T-helper 2 cell treated with Interferon-gamma antibody and Interleukin-4, amounts not matched to agents 100 ng/mL and 5 ng/mL, for 36 hours (primary cell): ENCODE data around the gene IFT80. TPM values are rescaled to one million over a fixed set of nuclear protein-coding genes. Genes with fewer than 3 reads are reported as not detected.
"Not testable (repeated sequence)": the region's sequence is repeated elsewhere in the genome, so short reads cannot be mapped to it uniquely, and the experiment has no call there.

Source experiments
- intact Hi-C: fragments of 100-400 bp; cut with micrococcal nuclease; formaldehyde crosslinking; loops from one replicate; pipeline ENCODE4 v1.15.1; 2023
- total RNA-seq: library from RNA; stranded (reverse); gene quantifications from 2 replicates; pipeline ENCODE4 v1.2.3, GENCODE V29; 2022

IFT80 gene
- total RNA-seq, 1 donor from 2014 or later, result 25.7 TPM

DNA sequence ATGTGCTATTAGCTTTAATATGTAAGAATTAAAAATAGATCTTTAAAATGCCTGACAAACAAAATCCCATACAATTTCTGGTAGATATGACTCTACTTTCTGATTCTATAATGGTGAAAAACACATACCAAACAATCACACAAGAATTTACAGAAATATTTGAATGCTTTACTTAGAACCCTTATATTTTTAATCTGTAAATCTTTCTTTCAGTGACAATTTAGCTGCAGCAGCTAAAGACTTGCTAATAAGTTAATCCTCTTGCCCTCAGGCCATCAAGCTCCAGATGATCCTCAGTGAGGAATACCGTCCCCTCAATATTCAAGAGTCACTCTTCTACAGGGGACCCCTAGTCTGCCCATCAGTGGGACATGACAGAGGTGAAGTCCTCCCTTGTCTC, 118.2 kb downstream of the IFT80 start:
- intact Hi-C loops, result no loop called here

GRCh38 chr3:160279657-160280056, 119.4 kb downstream of the IFT80 start:
- intact Hi-C loops, result no loop called here

GRCh38 chr3:160278210-160278609, 120.8 kb downstream of the IFT80 start:
- intact Hi-C loops, result no loop called here

GRCh38 chr3:160265088-160265487, 133.9 kb downstream of the IFT80 start:
- intact Hi-C loops, result no loop called here

GRCh38 chr3:160260587-160261270, 138.3 kb downstream of the IFT80 start:
- intact Hi-C loops, result no loop called here

DNA sequence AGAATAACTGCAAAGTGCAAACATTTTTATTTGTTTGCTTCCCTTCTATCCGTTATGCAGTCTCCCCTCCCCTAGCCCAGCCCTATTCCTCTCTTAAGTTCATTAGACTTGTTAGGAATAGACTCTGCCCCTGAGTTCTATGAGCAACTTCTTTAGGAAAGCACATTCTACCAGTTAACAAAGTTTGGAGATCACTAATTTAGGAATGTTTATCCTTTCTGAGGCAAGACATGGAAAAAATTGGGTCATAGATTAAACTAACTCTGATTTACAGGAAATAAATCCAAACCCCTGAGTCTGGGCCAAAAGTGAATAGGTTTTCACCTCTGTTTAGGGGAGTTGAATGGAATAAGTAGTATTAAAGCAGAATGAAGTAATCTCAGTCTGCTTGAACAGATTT, 139.4 kb downstream of the IFT80 start:
- intact Hi-C loops, result no loop called here

DNA sequence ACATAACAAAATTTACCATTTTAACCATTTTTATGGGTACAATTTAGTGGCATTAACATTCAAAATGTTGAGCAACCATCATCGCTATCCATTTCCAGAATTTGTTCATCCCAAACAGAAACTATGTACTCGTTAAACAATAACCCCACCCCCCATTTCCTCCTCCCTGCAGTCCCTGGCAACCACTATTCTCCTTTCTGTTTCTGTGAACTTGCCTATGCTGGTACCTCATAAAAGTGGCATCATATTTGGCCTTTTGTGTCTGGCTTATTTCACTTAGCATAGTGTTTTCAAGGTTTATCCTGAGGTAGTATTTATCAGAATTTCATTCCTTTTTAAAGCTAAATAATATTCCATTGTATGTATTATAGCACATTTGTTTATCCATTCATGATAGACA, 141.4 kb downstream of the IFT80 start:
- intact Hi-C loops, result no loop called here

DNA sequence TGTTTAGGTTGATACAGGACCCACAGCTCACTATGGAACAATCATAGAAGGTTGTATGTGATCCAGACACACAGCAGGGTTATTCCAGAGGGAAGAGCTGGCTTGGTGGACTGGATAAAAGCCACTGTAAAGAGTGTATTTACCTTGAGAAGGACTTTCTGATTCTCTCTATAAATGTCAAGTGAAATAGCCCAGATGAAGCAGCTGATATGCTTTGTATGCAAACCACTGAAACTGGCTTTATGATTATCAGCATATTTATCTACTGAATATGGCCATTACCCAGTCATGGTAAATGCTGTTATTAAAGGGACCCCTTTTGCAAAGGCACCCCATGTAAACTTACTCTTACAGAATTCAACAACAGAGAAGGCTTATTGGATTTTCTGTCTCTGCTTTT, 145.7 kb downstream of the IFT80 start:
- intact Hi-C loops, result no loop called here

DNA sequence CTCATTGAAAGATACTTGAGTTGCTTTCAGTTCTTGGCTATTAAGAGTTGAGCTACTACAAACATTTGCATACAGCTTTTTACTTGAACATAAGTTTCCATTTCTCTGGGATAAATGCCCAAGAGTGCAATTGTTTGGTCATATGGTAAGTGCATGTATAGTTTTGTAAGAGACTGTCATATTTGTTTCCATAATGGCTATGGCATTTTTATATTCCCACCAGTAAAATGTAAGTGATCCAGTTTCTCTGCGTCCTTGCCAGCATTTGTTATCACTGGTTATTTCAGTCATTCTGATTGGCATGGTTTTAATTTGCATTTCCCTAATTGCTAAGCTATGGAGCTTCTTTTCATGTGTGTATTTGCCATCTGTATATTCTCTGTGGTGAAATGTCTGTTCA, 151.3 kb downstream of the IFT80 start:
- intact Hi-C loops, result no loop called here

DNA sequence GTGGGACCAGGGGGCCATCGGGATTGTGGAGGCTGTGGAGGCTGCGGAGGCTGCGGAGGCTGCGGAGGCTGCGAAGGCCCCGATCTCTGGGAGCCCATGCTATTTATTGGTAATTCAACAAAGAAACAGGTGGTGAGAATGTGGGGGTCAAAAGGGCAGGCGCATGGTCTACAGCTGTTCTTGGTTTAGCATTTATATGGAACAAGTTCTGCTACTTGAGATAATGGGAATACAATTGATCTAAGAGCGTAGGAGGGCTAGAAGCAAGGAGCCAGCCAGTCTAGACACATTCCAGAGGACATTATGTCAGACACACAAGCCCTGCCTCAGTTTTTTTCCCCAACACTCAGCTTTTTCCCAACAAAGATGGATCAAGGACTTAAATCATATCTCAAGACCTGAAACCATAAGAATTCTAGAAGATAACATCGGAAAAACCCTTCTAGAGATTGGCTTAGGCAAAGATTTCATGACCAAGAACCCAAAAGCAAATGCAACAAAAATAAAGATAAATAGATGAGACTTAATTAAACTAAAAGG, 153.7 kb downstream of the IFT80 start:
- intact Hi-C loops, result no loop called here

GRCh38 chr3:160240719-160241118, 158.3 kb downstream of the IFT80 start:
- intact Hi-C loops, result not testable (repeated sequence)

- intact Hi-C loops, result no loop called here
Observed at GRCh38 chr3:160232014-160232413, 167.0 kb downstream of the IFT80 start.

- intact Hi-C loops, result loop anchor here (5.0 to 10.0 kb wide), 5 partner anchors 200 to 527 kb away; partner anchors contain the start of genes IL12A, KPNA4 and PPM1L
Observed at GRCh38 chr3:160227419-160227818, 171.6 kb downstream of the IFT80 start.

DNA sequence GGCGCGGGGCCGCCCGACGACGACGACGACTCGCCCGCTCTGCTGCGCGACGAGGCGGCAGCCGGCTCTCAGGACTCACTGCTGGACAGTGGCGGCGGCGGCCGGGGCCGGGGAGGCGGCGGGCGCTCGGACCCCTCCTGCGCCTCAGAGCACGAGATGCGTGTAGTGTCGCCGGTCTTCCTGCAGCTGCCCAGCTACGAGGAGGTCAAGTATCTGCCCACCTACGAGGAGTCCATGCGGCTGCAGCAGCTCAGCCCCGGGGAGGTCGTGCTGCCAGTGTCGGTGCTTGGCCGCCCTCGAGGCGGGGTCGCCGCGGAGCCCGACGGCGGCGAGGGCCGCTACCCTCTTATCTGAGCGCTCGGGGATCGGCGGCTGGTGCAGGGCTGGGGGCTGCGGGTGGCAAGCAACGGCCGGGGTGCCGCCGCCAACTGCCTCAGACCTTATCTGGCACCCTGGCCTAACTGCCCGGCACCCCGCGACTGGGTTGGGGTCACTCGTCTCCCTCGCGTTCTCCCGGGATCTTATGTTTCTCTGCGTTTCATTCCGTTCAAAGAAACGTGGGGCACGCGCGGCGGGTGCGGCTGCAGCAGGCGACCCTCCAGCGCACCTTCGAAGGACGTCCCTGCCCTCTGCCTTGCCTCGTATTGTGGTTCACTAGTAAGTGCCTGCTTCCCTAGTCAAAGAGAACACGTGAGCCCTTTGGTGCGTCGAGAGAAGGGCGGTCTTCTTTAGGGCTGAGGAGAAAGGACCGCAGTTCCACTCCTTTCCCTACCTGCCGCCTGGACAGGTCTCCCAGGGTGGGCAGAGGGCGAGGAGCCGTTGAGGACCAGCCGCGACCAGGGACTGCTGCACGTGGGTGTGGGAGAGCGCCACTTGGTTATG, 172.8 kb downstream of the IFT80 start:
- intact Hi-C loops, result loop anchor here (5.0 to 10.0 kb wide), 5 partner anchors 199 to 529 kb away; partner anchors contain the start of genes IL12A, KPNA4 and PPM1L

- intact Hi-C loops, result loop anchor here (2.0 to 10.0 kb wide), 6 partner anchors 173 to 529 kb away; partner anchors contain the start of genes IFT80, IL12A, KPNA4 and PPM1L
Observed at GRCh38 chr3:160225176-160226025, 173.6 kb downstream of the IFT80 start, which contains the start of gene C3orf80. Gene C3orf80 (plus strand): TSS chr3:160225422. CDS start chr3:160225636, 214 bp downstream.

GRCh38 chr3:160224811-160225175, 174.2 kb downstream of the IFT80 start:
- intact Hi-C loops, result loop anchor here (2.0 to 10.0 kb wide), 7 partner anchors 174 to 530 kb away; partner anchors contain the start of genes IFT80, IL12A, KPNA4 and PPM1L

GRCh38 chr3:160224256-160224655, 174.8 kb downstream of the IFT80 start:
- intact Hi-C loops, result loop anchor here (2.0 to 10.0 kb wide), 5 partner anchors 175 to 531 kb away; partner anchors contain the start of genes IFT80, IL12A, PPM1L and SMC4

GRCh38 chr3:160221019-160221418, 178.0 kb downstream of the IFT80 start:
- intact Hi-C loops, result loop anchor here (5.0 to 10.0 kb wide), 4 partner anchors 191 to 534 kb away; partner anchors contain the start of genes IL12A and PPM1L

- intact Hi-C loops, result loop anchor here (5.0 to 10.0 kb wide), 4 partner anchors 192 to 535 kb away; partner anchors contain the start of genes IL12A and PPM1L
Observed at GRCh38 chr3:160220038-160220437, 179.0 kb downstream of the IFT80 start.

DNA sequence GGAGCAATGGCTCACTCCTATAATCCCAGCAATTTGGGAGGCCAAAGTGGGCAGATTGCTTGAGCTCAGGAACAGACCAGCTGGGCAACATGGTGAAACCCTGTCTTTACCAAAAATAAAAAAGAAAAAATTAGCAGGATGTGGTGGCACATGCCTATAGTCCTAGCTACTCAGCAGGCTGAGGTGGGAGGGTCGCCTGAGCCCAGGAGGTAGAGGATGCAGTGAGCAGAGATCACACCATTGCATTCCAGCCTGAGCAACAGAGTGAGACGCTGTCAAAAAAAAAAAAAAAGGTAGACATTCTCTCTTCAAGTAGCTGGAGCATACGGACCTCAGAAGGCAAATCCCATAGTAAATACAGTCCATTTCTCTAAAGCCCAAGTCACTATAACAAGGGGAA, 180.9 kb downstream of the IFT80 start:
- intact Hi-C loops, result no loop called here

DNA sequence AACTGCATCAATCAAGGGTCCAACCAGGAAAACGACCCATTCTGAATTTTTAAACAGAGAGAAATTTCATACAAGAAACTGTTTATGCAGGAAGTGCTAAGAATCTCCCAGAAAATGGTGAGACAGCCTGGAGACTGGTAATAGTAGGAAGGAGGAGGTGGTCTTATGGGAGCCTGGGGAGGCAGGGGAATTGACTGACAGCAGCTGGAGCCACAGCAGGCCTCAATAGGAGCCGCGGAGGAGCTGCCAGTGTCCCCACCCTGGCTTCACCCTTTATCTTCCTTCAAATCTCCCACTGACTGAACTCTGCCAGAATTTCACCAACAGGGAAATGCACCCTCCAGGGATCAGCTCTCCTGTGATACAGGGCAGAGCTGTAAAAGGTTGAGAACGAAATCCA, 181.3 kb downstream of the IFT80 start:
- intact Hi-C loops, result no loop called here
